HepG2 (cell line): ENCODE measurements around the gene CCNB1IP1. TPM values are rescaled to one million over a fixed set of nuclear protein-coding genes. Genes with fewer than 3 reads are reported as not detected.
A peak's percentile ranks its signal among the peaks of the same experiment; 100 is the strongest.

Experiments used
- ARID5B ChIP-seq: IDR thresholded peaks from 2 replicates; pipeline ENCODE4 v1.4.0; 2020; ENCODE audit warnings: mild to moderate bottlenecking, missing genetic modification reagents
- ATF4 ChIP-seq, 2 experiments: fragments of 450-650 bp in 1 of 2; sonication (generic) in 1 of 2; formaldehyde crosslinking; IDR thresholded peaks; 2 replicates each; pipeline versions ENCODE4 v1.5.0 to v1.8.0; 2020 to 2022; ENCODE audit warnings: mild to moderate bottlenecking in 1 of 2, missing genetic modification reagents in 1 of 2
- HIVEP1 ChIP-seq: sonication (generic); formaldehyde crosslinking; IDR thresholded peaks from 2 replicates; pipeline ENCODE4 v1.4.0; 2020; ENCODE audit warnings: mild to moderate bottlenecking, missing genetic modification reagents
- HOXA3 ChIP-seq: sonication (generic); formaldehyde crosslinking; IDR thresholded peaks from 2 replicates; pipeline ENCODE4 v1.5.0; 2020; ENCODE audit warnings: missing genetic modification reagents
- KAT8 ChIP-seq: IDR thresholded peaks from 2 replicates; pipeline ENCODE4 v1.6.1; 2016; ENCODE audit warnings: missing genetic modification reagents, missing compliant biosample characterization
- KLF11 ChIP-seq: IDR thresholded peaks from 2 replicates; pipeline ENCODE4 v1.6.1; 2016; ENCODE audit warnings: missing compliant biosample characterization
- MXD1 ChIP-seq: sonication (generic); formaldehyde crosslinking; IDR thresholded peaks from 2 replicates; pipeline ENCODE4 v1.4.0; 2020; ENCODE audit warnings: mild to moderate bottlenecking, missing genetic modification reagents
- RFXAP ChIP-seq: sonication (generic); formaldehyde crosslinking; IDR thresholded peaks from 2 replicates; pipeline ENCODE4 v1.4.0; 2020; ENCODE audit warnings: missing genetic modification reagents, borderline replicate concordance
- ZGPAT ChIP-seq: IDR thresholded peaks from 2 replicates; pipeline ENCODE4 v1.6.1; 2016; ENCODE audit warnings: mild to moderate bottlenecking
- ZNF274 ChIP-seq: sonication (generic); formaldehyde crosslinking; IDR thresholded peaks from 2 replicates; pipeline ENCODE4 v1.5.1; 2020; ENCODE audit warnings: mild to moderate bottlenecking, missing genetic modification reagents
- ZNF574 ChIP-seq: sonication (generic); formaldehyde crosslinking; IDR thresholded peaks from 2 replicates; pipeline ENCODE4 v1.4.0; 2020; ENCODE audit warnings: missing genetic modification reagents
- ZNF781 ChIP-seq: sonication (generic); formaldehyde crosslinking; IDR thresholded peaks from 2 replicates; pipeline ENCODE4 v1.5.1; 2020; ENCODE audit warnings: borderline replicate concordance, mild to moderate bottlenecking, missing genetic modification reagents; ENCODE audit errors: not compliant biosample characterization
- ZSCAN30 ChIP-seq: sonication (generic); formaldehyde crosslinking; IDR thresholded peaks from 2 replicates; pipeline ENCODE4 v1.5.0; 2020; ENCODE audit warnings: mild to moderate bottlenecking, missing genetic modification reagents
- polyA plus RNA-seq, 8 experiments: library from polyadenylated mRNA; depleted of rRNA in 3 of 8; stranded (reverse) in 7 of 8; unstranded in 1 of 8; fragments of >200 nt; fragmentation: Illumina TruSeq in 4 of 8; extraction: Trizol in 4 of 8; gene quantifications; 2 replicates each; pipeline versions ENCODE4 v1.2.1 to v1.2.3, GENCODE V29; 2011 to 2016; ENCODE audit warnings: low read depth in 4 of 8, missing spikeins in 1 of 8, mixed read lengths in 1 of 8; ENCODE audit not compliant: insufficient read depth in 1 of 8
- total RNA-seq, 5 experiments: library from RNA; depleted of rRNA; stranded (reverse); fragments of >200 nt; fragmentation: Illumina TruSeq; extraction: Trizol; gene quantifications; 2 replicates each; pipeline ENCODE4 v1.2.3, GENCODE V29; 2016; ENCODE audit warnings: low read depth in 1 of 5

The CCNB1IP1 gene
- total and polyA plus RNA-seq, 2 of the 13 experiments (the other 11 are each of a cell fraction or from before 2014, with no cell fraction given): 98.3 to 125 TPM

GRCh38 chr14:20332788-20333493 is at the start of gene CCNB1IP1 (continued):
- TF ChIP-seq MXD1 (CRISPR knock-in tag): peak; percentile 76; the same call in 1 of the 2 replicates
- TF ChIP-seq ZNF274 (CRISPR knock-in tag): peak; percentile 73
- peak in 1 of 2 experiments; percentile 64; a peak in 2 of 4 replicates for TF ChIP-seq ATF4 (CRISPR knock-in tag; IDR thresholded peaks at IDR 0.05)
- TF ChIP-seq HIVEP1: peak; percentile 71; the same call in 1 of the 2 replicates
- TF ChIP-seq KAT8 (CRISPR knock-in tag): peak; percentile 79; the same call in 1 of the 2 replicates
- TF ChIP-seq HOXA3: peak; percentile 2; the same call in 1 of the 2 replicates
- TF ChIP-seq ZNF781 (CRISPR knock-in tag): peak; percentile 56
- peak; percentile 64; the same call in 1 of the 2 replicates for TF ChIP-seq ZNF574
- TF ChIP-seq ARID5B: peak; percentile 57
- peak; percentile 63; the same call in 1 of the 2 replicates for TF ChIP-seq ZGPAT
- TF ChIP-seq KLF11 (CRISPR knock-in tag): no peak
- TF ChIP-seq RFXAP (CRISPR knock-in tag): peak; percentile 24; the same call in 1 of the 2 replicates
- TF ChIP-seq ZSCAN30: no peak
